RPMI7951 (cell line): ENCODE results near the gene BCO2. TPM values are rescaled to one million over a fixed set of nuclear protein-coding genes. Genes with fewer than 3 reads are reported as not detected.
"Not testable (repeated sequence)": the region's sequence is repeated elsewhere in the genome, so short reads cannot be mapped to it uniquely, and the experiment has no call there.

ENCODE experiments used
- DNase-seq: peaks from one replicate; pipeline ENCODE4 v3.0.0-alpha.2; 2012; ENCODE audit warnings: low read depth
- total RNA-seq: library from RNA; depleted of rRNA; stranded (reverse); fragments of >200 nt; shearing (Covaris generic); gene quantifications from 2 replicates; pipeline ENCODE4 v1.2.3, GENCODE V29; 2014

The BCO2 gene
- total RNA-seq, 1 experiment from 2014 or later = 0.24 TPM

DNA sequence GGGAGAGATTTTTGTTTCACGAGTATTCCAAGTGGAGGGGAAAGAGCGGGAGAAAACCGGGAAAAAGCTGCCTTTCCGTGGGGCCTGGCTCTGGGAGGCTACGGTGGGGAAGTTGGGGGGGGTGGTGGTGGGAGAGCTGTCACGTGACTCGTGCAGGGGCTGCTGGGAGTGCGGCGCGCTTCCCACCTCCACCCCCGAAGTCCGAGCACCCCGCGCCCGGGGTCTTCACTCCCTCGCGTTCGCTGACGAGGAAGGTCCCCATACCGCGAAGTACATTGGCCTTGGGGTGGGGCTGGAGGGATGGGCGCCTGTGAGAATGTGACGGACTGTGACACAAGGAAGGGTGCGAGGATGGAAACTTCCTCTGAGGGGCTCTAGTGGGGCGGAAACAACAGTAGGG, 8.2 kb upstream of the BCO2 start, which contains the start of gene TEX12:
TSS of gene TEX12 (plus strand) at position 228 of the 400 bp plus-strand sequence. CDS start 1,897 bp downstream, outside the sequence.
- no peak for DNase-seq

DNA sequence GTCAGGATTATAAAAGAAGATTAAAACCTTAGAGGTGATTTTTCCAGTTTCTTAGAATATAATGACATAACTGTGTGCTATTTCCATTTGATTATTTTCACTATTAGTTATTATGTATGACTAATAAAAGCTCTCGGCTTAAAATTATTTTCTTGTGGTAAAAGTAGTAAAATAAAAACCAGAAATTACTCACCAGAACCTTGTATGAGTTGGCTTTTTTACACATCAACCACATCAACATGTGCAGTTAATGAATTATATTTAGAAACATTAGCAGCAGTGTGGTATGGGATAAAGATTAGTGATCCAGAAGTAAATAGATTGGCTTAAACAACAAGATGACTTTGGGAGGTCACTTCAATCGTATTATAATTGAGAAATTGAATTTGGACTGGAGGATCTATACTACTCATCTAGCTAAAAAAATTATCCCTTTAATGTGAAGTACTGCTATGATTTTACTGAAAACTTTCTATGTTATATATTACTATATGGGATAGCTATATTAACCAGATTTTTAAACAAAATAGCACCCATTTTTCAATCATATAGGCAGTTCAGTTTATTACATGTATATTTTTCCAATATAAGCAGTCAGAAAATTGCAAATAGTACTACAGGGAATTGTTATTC, 2.8 kb upstream of the BCO2 start:
- DNase-seq = peak; percentile 15

DNA sequence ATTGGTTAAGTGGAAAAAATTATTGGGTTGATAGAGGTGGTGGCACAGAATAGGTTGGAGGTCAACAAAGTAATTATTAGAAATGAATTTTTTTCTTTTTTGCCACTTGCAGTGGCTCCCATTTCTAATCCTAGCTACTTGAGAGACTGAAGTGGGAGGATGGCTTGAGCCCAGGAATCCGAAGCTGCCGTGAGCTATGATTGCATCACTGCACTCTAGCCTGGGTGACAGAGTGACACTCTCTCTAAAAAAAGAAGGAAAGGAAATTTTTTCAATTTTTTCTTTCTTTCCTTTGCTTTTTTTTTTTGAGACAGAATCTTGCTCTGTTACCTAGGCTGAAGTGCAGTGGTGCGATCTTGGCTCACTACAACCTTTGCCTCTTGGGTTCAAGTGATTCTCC, 2.2 kb upstream of the BCO2 start:
- peak; percentile 17 for DNase-seq

DNA sequence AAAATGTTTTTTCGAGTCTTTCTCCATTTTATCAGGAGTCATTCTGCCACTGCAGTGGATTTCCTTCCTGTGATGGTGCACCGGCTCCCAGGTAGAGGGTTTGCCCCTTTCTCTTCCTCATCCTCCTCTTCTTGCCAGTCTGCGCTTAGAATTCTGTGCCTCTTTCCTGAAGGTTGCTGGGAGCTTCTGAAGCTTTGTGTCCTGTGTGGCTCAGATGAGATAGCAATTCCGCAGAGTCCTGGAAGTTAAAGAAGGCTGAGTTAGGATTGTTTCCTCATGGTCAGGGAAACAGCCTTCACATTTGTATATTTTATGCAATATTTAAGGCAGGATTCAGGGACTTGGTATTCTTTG, 264 bp downstream of the BCO2 start:
- no peak for DNase-seq

DNA sequence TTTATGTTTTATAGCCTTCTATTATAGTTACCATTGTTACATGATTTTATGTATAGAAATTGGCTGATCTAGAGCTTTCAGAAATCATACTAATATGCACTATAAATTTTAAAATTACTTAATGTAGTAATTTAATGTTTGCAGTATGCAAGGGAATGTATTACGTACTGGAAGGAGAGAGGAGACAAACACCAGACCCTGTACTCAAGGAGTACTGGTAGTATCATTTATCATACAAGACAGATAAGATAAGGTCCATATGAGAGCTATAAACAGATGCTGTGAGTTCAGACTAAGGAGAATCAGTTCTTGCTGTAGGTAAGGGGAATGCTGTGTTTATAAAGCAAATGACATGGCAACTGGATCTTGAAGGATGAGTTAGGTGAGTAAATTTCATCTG, 765 bp downstream of the BCO2 start:
- DNase-seq = no peak

DNA sequence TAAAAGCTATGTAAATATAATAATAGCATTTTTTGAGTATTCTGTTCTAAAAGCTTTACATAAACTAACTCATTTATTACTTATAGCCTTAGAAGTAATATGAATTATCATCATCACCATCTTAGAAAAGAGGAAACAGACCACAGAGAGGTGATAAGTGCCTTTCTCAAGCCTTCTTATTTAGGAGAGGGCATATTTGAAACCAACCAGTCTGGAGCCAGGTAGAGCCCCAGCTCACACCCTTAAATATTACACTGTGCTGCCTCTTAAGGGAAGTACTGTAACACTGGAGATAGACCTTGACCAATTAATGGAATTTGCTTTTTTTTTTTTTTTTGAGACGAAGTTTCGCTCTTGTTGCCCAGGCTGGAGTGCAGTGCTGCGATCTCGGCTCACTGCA, 2.3 kb downstream of the BCO2 start:
- DNase-seq = no peak

DNA sequence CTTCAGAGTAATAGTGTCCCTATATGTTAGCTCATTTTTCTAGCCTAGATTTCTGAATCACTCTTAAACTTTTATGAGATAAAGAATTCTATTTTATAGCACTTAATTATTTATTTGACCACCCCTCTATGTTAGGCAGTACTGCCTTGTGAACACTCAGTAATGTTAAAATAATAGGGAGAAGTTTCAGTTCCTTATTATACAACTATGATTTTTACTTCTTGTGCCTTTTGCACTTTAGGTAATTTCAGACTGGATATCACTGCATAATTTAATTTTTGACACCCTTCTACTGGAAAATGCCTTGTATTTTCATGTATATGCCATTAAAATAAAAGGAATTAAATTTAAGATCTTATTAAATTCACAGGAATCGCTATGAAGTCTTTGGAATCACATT, 3.1 kb downstream of the BCO2 start:
- no peak for DNase-seq

DNA sequence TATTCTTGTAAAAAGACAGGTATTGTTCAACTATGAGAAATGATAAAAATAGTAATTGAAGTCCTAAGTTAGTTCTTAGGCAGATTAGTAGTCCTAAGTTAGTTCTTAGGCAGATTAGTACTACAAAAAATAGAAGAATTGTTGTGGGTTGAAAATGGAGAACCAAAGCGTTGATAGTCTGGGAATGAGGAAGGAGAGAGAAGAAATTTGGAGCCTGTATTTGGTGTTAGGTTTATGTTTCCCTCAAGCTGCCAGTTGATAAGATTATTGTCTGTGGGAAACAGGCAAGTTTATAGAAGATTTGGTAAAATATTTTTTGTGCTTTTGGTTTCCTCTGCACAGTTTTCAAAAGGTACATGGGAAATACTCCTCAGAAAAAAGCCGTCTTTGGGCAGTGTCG, 3.6 kb downstream of the BCO2 start:
- no peak for DNase-seq

DNA sequence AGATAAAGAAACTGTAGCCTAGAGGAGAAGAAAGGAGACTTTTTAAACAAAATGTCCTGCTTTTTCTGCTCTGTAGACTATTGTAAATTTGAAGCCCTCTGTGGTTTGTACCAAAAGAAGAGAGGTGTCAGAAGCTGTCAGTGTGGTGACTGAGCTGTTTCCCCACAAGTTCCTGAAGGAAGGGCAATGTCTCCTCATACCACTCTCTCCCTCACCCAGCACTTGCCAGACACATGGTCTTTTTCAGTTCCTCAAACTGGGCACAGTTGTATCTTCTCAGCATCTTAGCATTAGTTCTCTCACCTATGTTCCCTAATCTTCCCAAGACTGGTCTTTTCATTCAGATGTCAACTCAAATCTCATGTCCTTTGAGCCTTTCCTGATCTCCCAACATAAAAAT, 4.3 kb downstream of the BCO2 start:
- DNase-seq = no peak

DNA sequence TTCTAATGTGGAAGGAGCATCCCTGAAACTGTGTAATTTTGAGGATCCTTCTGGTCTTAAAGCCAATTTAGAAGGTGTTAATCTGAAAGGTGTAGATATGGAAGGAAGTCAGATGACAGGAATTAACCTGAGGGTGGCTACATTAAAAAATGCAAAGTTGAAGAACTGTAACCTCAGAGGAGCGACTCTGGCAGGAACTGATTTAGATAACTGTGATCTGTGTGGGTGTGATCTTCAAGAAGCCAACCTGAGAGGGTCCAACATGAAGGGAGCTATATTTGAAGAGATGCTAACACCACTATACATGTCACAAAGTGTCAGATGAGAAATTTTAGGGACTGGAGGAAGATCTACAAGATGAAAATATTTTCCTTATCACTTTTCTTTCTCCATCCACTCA, 7.6 kb downstream of the BCO2 start:
- DNase-seq = no peak

DNA sequence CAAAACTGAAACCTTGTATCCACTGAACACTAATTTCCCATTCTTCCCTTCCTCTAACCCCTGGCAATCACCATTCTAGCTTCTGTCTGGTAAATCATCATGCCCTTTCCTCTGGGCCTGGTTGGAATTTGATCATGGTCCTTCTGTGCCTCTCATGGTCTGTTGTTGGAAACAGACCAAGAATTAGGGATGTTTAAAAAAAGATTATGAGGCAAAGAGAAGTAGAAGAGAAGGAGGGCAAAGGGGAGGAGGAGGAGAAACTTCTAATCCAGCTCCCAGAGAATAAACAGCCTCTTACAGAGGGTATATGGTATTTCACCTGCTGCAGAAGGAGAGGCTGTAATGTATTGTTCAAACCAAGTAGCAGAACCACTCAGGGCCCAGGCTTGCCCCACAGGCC, 10.6 kb downstream of the BCO2 start:
- no peak for DNase-seq

DNA sequence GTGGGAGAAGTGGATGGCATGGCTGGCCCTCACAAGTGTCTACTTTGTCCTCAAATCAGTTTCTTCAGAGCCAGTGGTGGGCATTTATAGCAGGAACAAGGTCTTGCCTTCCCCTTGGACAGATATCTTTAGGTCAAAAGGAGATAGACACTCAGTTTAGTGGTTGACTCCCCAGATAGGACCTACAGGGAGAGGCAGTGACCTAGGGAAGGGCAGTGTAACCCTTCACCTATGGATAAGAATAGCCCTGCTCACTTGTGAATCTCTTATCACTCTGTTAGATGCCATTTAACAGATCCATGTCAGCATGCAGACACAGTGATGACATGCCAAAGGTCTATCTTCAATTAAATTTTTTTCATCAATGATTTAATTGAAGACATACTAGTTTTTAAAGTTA, 11.0 kb downstream of the BCO2 start:
- no peak for DNase-seq

DNA sequence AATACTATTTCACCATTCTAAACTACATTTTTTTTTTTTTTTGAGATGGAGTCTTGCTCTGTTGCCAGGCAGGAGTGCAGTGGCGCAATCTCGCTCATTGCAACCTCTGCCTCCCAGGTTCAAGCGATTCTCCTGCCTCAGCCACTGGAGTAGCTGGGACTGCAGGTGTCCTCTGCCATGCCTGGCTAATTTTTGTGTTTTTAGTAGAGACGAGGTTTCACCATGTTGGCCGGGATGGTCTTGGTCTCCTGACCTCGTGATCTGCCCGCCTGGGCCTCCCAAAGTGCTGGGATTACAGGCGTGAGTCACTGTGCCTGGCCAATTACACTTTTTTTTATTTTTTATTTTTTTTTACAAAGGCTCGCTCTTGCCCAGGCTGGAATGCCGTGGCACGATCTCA, 19.8 kb downstream of the BCO2 start:
- peak; percentile 11 for DNase-seq

DNA sequence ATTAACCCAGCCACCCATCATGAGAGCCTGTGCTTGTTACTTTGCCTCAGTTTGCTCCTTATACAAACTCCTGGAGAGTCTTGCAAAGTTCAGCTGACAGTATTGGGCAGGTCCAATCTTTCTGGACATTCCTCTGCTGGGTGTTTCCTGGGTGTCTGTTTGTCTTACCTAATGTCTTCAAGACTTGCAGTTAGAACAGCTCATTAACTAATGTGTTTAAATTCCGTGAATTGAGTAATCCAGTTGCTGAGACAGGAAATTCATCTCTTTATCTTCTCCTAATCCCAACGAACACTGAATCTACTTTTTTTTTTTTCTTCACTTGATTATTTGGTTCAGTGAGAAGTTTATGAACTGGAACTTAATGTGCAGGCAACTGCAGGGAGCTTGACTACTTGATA, 20.6 kb downstream of the BCO2 start:
- no peak for DNase-seq

DNA sequence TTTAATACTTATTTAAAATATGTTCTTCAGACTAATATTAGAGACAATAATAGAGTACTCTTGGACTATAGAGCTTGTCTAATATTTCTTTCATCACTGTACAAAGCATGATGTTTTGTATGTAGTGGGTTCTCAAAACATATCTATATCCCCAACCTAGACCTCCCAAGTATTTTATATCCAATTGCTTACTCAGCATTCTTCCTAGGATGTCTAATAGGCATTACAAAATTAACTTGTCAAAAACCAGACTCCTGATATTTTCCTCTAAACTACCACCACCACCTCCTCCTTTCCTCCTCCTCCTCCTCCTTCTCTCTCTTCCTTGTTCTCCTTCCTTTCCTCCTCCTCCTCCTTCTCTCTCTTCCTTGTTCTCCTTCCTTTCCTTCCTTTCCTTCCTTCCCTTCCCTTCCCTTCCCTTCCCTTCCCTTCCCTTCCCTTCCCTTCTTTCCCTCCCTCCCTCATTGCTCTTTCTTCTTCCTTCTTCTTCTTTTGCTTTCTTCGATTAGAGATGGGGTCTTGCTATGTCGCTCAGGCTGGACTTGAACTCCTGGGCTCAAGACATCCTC, 21.3 kb downstream of the BCO2 start:
- no peak for DNase-seq

DNA sequence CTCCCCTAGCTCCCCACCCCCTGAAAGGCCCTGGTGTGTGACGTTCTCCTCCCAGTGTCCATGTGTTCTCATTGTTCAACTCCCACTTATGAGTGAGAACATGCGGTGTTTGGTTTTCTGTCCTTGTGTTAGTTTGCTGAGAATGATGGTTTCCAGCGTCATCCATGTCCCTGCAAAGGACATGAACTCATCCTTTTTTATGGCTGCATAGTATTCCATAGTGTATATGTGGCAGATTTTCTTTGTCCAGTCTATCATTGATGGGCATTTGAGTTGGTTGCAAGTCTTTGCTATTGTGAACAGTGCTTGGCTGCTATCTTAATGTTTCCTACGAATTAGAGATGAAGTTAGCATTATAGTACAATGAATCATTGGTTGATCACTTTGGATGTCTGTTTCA, 23.8 kb downstream of the BCO2 start:
- DNase-seq = not testable (repeated sequence)

DNA sequence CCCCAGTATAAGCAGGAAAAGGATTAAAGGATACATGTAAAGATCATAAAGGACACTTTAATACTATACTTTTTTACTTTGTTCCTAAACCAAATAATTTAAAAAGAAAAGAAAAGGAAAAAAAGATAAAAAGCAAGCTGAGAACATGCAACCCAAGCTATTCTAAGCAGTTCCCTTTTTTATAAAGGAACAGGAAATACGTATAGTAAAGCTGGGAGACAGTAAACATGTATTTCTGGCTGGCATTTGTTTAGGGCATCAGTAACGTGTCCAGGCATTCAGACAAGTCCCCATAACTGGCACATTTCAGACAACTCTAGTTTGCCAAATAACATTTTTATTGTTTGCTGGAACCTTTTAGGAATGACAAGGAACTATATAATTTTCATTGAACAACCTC, 24.9 kb downstream of the BCO2 start:
- DNase-seq = no peak

DNA sequence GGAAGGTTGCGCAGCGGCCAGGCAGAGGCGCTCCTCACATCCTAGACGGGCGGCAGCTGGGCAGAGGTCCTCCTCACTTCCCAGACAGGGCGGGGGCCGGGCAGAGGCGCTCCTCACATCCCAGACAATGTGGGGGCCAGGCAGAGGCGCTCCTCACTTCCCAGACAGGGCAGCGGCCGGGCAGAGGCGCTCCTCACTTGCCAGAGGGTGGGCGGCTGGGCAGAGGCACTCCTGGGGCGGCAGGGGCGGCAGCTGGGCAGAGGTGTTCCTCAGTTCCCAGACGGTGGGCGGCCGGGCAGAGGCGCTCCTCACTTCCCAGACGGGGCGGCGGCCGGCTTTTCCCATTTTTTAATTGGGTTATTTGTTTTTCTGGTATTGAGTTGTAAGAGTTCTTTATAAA, 30.8 kb downstream of the BCO2 start:
- no peak for DNase-seq

DNA sequence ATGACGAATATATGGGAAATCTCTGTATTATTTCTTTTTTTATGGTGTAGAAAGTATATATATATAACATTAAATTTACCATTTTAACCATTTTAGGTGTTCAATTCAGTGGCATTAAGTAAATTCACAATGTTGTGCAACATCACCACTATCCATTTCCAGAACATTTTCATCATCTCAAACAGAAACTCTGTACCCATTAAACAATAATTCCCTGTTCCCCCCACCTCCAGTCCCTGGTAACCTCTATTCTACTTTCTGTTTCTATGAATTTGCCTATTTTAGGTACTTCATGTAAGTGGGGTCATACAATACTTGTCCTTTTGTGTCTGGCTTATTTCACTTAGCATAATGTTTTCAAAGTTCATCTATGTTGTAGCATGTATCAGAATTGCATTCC, 35.6 kb downstream of the BCO2 start:
- DNase-seq = no peak

DNA sequence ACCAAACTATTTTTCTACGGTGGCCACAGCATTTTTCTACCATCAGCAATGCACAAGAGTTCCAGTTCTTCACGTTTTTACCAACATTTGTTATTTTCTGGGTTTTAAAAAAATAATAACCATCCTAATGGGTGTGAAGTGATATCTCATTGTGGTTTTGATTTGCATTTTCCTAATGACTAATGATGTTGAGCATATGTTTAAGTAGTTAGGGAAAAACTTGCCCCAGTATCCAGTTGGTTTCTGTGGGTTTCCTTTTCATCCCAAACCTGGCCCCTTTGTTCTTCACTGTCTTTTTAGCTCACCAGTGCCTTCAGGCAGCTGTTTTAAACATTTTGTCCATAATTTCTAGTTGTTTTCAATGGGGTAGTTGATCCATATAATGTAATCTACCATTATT, 36.2 kb downstream of the BCO2 start:
- DNase-seq = no peak

DNA sequence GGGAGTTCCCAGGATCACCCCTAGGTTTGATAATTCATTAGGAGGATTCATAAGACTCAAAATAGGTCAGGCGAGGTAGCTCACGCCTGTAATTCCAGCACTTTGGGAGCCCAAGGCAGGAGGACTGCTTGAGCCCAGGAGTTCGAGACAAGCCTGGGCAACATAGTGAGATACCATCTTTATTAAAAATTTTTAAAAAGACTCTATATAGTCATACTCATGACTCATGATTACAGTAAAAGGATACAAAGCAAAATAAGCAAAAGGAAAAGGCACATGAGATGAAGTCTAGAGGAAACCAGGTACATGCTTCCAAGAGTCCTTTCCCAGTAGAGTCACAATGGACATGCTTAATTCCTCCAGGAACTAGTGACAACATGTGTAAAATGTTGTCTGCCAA, 37.0 kb downstream of the BCO2 start:
- no peak for DNase-seq

DNA sequence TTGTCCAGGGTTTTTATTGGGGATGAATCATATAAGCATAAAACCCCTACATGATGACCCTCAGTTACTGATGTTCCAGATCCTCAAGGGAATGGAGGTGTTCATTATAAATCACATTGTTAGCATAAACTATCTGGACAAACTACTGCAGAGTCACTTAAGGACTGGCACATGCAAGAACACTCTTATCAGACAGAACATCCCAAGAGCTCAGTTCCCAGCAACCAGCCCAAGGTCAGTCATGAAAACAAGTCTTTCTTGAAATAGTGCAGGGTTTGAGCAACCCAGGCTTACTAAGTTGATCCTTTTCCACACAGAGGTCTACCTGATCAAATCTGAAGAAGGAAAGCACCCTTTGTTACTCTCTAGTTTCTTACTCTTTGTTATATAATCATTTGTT, 37.4 kb downstream of the BCO2 start:
- no peak for DNase-seq

DNA sequence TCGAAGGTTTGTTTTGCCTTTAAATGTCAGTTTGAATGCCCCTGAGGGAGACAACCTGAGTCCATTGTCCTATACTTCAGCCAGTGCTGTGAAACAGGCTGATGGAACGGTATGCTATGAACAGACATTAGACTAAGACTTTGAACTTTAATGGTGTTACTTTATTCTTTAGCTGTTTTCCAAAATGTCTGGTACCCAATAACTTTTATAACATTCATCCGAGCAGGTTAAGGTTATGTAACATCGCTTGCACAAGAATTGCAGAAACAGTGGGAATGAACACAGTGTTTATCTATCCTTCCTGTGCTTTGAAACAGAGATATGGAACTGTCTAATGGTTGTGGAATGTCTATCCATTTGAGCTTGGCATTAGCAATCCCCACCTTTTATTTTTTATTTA, 38.4 kb downstream of the BCO2 start:
- no peak for DNase-seq

DNA sequence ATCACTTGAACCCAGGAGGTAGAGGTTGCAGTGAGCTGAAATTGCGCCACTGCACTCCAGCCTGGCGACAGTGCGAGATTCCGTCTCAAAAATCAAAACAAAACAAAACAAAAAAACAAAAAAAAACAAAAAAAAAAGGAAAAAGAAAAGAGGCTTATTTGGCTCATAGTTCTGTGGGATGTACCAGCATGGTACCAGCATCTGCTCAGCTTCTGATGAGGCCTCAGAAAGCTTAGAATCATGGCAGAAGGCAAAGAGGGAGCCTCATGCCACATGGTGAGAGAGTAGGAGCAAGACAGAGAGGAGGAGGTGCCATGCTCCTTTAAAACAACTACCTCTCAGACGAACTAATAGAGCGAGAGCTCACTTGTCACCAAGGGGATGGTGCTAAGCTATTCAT, 40.3 kb downstream of the BCO2 start:
- no peak for DNase-seq
